Activated CD4-positive, alpha-beta T cell treated with anti-CD3 and anti-CD28 coated beads, Interleukin-2, Interleukin-6, amounts not matched to agents 100 ng/mL and 50 ng/mL, durations not matched to agents 16 hours and 8 hours (primary cell): ENCODE data around the gene PLIN4.
A peak's percentile ranks its signal among the peaks of the same experiment; 100 is the strongest.

Source experiments
- DNase-seq: peaks from one replicate; pipeline ENCODE4 v3.0.0-alpha.2; 2020

Gene PLIN4

DNA sequence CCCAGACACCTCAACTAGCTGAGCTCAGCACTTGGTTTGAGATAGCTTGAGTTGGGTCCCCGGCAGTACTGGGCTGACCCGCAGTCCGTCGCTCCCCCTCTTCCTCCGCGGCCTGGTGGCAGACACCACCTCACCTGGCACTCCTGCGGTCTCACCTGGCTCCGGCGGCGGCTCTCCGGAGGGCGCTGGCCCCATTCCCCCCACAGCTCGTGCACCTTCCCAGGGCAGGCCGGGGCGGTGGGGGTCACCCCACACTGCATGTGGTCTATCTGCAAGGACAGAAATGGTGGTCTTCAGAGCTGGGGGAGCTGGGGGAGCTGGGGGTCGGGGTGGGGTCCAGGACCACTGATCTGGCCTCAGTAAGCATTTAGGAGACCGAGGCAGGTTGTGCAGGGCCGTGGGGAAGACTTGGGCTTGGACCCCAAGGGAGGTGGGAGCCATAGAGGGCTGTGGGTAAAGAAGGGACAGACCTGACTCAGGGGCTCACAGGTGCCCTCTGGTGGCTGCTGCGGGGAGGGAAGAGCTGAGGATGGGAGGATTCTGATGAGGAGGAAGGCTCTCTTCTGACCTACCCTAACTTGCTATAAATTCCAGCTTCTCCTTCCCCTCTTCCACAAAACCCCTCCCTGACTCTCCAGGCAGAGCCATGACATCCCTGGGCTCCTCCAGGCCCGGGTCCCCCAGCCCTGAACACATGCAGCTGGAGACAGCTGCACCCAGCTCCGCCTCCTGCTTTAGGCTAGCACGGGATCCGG, 6.7 kb upstream of the PLIN4 start:
- DNase-seq = peak; percentile 77

DNA sequence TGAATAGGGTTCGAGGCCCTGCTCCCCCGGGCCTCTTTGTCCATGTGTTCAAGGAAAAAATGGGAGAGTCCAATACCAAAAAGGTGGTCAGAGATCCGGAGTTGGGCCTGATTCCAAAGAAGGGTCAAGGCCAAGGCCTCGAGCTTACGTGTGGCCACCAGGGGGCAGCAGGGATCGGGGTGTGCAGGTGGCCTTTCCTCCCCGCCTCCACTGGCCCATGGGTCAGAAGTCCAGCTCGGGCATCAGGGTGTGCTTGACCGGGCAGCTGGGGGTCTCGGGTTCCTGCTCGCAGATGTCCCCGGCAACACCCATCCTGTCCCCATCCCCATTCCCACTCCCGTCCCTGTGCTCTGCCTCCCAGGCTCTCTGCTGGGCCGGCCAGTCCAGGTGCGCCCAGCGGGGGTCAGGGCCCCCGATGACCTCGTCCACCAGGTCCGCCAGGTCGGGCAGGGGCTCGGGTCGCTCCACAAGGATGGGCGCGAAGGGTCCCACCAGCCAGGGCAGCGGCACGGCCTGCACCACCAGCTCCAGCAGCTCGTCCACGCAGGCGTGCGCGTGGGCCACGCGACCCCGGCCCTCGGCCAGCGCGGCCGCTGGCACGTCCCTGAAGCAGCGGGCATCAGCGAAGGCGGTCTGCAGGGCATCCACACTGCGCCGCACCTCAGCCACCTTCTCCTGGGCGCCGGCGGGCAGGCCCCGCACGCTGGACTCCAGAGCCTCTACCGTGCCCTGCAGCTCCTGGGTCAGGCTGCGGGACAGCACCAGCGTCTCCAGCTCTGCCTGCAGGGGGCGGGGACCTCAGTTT, 5.2 kb upstream of the PLIN4 start:
- peak; percentile 32 for DNase-seq

DNA sequence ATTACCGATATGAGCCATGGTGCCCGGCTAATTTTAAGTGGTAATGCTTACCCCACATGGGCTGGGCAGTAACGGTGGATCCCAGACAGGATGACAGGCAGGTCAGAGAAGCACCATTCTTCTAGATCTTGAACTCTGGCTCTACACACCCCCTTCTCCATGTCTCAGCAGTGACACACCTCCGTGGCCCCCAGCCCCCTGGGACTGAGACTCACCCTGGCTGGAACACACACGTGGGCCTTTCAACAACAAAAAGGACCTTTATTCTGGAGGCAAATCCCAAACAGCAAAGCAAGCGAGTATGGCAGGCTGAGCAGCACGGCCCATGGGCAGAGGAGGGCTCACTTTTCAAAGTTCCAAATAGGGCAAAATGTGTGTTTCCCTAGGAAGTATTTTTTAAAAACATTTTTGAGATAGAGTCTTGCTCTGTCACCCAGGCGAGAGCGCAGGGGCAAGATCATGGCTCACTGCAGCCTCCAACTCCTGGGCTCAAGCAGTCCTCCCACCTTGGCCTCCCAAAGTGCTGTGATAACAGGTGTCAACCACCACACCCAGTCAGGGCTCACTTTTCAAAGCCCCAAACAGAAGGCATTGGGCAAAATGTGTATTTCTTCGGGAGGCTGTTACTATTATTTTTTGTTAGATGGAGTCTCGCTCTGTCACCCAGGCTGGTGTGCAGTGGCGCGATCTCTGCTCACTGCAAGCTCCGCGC, 4.2 kb upstream of the PLIN4 start:
- no peak for DNase-seq

DNA sequence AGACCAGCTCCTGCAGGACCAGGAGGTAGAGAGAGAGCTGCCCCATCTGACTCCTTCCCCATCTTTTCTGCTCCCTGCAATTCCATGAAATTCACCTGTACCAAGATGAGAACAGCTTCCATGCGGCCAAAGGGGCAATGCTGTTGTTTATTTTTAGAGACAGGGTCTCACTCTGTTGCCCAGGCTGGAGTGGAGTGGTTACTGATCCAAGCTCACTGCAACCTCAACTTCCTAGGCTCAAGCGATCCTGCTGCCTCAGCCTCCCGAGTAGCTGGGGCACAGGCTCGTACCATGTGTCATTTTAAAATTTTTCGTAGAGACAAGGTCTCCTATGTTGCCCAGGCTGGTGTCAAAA, 3.6 kb upstream of the PLIN4 start:
- DNase-seq = no peak

DNA sequence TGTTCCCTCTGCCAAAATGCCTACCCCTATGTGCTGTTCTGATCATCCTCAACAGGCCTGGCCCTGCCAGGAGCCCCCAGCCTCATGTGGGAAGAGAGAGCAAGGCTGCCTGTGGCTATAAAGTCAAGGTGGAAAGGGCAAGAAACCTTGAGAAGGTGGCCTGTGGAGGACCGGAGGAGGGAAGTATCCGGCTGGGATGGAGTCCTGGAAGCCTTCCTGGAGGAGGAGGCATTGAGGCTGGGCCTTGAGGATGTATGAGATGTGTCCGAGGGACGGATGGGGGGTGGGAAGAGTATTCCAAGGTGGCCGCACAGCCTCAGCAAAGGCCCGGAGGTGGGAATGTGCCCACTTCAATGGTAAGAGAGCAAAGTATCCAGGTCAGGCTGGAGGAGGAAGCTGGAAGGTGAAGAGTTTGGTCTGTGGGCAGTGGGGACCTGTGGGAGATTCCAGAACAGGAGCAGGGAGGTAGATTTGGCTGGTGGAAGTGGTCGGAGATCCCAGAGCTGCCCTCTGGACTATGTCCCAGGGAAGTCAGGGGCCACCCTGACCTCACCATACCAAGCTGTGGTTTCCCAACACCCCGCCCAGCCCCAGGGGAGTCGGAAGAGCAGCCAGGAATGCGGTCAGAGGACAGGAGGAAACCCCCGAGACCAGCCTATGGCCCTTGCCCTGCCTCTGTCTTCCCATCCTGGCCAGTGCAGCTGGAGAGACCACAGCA, 3.0 kb upstream of the PLIN4 start:
- no peak for DNase-seq

DNA sequence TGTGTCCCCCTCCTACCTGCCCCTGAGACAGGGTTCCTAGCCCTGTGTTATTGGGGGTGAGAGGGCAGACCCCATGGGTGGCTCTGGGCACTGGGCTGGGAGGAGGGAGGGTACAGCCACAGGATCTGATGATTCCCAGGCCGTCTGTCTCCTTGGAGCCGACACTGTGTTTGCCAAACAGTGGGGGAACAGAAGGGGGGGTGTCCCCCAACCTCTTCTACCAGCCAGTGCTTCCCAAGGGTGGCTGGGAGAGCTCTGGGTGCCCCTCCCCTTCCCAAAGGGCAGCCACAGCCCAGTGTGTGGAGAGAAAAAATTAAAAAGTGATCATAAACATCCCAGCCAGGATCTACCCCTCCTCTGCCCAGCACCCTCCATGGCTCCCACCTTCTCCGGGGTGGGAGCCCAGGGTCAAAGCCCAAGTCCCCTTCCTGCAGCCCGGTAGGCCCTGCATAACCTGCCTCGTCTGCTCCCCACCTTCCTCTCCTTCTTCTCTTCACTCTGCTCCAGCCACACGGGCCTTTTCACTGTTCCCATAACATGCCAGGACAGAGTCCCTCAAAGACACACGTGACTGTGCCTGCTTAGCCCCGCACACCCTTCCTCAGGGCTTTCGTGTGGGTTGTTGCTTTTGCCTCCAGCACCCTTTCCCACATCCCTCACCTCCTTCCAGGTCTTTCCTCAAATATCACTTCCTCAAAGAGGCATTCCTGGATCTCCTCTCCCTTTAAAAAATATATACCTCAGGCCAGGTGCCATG, 1.4 kb upstream of the PLIN4 start:
- no peak for DNase-seq

DNA sequence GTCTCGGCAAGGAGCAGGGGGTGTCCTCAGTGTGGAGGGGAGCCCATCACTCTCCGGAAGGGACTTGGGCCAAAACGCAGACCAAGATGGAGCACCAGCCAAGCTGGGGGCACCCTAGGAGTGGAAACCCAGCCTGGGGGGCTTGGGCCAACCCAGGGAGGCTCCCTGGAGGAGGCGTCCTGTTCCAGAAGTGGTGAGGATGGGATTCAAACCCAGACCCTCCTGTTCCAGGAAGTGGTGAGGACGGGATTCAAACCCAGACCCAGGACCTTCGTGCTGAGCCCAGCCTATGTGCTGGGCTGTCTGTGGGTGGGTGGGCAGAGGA, 848 bp upstream of the PLIN4 start:
- no peak for DNase-seq

DNA sequence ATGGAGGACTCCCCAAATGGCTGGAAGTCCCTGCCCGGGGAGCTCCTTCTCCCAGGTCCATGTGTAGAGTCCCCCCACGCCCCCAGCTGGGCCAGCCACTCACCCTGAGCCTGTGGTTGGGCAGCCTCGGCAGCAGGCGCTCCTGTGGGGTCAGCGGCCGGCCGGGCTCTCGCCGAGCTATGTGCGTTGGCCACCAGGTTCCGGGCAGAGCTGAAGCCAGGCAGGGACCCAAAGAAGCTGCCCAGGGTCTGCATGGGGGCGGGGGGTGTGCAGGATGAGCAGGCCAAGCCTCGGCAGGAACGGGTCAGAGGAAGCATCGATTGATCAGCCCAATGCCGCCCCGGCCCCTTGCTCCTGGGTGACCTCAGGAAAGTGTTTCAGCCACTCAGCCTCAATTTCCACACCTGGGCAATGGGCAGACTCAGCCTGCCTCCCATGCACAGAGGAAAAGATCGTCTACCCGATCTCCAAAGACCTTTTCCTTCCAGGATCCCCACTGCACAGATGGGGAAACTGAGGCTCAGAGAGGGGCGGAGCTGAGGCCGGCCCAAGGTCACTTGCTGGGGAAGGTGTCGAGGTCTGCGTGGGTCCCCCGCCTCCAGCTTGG, 732 bp downstream of the PLIN4 start:
- DNase-seq = no peak

DNA sequence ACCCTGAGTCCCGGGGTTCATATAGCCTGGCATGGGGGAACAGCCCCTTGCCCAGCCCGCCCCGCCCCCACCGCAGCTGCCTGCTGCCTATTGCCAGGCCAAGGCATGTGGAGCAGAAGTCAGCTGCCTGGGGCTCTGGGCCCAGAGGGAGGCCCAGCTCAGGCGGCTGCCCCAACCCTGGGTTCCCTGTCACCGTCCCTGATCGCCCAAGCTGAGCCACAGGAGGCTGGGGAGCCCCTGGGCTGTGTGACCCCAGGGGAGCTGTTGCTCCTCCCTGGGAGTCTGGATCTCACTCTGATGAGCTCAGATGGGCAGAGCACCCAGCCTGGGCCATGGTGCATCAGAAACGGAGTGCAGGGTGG, 1.4 kb downstream of the PLIN4 start:
- DNase-seq = no peak

DNA sequence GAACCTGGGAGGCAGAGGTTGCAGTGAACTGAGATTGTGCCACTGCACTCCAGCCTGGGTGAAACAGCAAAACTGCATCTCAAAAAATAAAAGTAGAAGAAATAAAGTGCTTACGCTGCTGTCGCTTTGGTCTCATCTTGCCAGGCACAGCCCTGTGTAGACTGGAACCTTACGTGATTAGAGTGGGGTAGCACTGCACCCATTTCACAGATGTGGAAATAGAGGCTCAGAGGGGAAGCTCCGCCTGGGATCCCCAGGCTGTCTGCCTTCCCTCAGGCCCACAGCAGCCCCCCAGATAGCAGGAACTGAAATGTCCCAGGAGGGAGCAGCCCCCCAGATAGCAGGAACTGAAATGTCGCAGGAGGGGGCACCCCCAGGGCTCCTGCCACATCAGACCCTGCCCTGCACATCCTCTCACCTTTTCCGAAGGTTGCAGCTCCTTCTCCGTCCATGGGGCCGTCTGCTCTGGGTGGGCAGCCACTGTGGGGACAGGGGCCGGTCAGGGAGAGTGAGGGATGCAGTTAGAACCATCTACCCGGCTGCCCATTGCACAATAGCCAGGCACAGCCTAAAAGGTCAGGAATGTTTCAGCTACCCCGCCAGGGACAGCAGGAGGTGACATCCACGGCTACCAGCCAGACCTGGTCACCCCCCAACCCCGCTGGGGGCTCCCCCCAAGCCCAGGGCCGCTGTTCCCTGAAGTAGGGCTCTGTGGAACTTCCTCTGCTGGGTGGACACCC, 1.9 kb downstream of the PLIN4 start:
- DNase-seq = no peak

DNA sequence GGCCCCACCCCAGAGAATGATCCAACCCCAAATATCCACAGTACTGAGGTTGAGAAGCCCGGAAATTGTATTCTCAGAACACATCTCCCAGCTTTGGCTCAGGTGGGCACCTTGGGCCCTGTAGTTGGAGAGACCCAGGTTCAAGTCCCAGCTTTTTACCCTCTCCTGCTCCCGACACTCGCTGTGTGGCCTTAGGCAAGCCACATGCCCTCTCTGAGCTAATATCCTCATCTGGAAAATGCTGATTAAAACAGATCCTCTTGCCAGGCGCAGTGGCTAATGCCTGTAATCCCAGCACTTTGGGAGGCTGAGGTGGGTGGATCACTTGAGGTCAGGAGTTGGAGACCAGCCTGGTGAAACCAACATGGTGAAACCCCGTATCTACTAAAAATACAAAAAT, 2.6 kb downstream of the PLIN4 start:
- DNase-seq = no peak

DNA sequence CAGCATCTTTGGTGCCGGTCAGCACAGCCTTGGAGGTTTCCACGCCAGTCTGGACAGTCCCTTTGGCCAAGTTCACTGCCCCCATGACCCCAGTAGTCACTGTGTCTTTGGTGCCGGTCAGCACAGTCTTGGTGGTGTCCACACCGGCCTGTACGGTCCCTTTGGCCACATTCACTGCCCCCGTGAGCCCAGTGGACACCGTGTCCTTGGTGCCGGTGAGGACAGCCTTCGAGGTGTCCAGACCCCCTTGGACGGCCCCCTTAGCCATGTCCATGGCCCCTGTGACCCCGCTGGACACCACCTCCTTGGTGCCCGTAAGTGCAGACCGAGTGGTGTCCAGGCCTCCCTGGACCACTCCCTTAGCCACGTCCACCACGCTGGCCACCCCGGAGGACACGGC, 5.0 kb downstream of the PLIN4 start:
- no peak for DNase-seq

DNA sequence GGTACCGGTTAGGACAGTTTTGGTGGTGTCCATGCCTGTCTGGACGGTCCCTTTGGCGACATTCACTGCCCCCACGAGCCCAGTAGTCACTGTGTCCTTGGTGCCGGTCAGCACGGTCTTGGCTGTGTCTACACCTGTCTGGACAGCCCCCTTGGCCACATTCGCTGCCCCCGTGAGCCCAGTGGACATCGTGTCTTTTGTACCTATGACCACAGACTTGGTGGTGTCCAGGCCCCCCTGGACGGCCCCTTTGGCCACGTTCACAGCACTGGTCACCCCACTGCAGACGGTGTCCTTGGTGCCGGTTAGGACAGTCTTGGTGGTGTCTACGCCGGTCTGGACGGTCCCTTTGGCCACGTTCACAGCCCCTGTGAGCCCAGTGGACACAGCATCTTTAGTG, 6.2 kb downstream of the PLIN4 start:
- DNase-seq = no peak

DNA sequence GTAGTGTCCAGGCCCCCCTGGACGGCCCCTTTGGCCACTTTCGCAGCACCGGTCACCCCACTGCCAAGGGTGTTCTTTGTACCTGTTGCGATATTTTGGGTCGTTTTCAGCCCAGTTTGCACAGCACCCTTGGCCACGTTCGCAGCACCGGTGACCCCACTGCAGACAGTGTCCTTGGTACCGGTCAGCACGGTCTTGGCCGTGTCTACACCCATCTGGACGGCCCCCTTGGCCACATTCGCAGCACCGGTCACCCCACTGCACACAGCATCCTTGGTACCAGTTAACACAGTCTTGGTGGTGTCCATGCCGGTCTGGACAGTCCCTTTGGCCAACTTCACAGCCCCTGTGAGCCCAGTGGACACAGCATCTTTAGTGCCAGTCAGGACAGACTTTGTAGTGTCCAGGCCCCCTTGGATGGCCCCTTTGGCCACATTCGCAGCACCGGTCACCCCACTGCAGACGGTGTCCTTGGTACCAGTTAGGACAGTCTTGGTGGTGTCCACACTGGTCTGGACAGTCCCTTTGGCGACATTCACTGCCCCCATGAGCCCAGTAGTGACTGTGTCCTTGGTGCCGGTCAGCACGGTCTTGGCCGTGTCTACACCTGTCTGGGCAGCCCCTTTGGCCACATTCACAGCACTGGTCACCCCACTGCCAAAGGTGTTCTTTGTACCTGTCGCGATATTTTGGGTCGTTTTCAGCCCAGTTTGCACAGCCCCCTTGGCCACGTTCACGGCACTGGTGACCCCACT, 6.8 kb downstream of the PLIN4 start:
- no peak for DNase-seq

DNA sequence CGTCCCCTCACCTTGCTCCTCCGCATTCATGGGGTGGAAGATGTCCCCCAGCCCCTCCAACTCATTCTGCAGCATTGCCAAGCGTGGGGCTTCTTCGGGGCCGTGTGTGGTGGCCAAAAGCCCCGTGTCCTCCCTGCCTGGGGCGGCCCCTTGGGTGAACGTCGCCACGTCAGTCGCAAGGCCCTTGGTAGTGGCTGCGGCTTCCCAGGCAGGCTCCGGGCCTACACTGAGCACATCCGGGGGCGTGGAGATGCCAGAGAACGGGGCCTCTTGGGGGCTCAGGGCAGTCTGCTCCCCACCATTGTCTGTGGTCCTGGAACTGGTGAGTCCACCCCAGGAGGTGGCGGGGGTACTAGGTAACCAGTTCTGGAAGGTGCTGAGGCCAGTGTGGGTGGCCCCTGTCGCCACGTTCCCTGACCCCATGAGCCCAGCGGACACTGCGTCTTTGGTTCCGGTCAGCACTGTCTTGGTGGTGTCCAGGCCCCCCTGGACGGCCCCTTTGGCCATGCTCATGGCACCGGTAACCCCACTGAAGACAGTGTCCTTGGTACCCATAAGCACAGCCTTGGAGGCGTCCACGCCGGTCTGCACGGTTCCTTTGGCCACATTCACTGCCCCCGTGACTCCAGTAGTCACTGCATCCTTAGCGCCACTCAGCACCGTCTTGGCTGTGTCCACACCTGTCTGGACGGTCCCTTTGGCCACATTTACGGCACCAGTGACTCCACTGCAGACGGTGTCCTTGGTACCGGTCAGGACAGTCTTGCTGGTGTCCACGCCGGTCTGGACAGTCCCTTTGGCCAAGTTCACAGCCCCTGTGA, 7.6 kb downstream of the PLIN4 start:
- no peak for DNase-seq

DNA sequence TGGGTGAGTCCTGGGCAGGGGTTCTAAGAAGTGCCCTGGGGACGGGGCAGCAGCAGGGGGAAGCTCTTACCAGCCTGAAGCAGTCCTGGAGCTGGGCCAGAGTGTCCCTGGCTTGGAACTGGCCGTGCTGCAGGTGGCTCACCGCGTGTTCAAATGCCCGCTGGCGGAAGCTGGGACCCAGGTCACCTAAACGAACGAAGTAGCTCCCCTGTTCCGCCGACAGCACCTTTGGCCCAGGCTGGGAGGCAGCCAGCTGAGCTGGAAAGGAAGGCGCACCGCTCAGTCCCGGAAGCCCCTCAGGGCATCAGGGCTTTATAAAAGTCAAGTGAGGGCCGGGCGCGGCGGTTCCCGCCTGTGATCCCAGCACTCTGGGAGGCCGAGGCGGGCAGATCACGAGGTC, 9.6 kb downstream of the PLIN4 start:
- DNase-seq = no peak

DNA sequence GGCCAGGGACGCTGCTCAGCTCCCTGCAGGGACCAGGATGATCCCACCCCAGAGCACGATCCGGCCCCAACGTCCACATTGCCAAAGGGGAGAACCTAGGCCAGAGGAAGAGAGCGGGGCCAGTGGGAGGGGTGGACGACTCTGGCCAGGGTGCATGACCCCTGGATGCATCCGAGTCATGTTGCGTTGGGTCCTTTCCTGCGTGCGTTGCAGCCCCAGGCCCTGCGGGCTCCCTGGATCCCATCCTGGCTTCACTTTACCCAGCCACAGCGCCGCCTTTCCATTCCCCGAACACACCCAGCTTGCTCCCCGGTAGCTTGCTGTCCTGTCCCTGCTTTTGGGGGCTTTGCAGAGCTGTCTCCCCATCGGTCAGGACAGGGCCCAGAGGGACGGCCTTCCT, 10.5 kb downstream of the PLIN4 start:
- DNase-seq = no peak

DNA sequence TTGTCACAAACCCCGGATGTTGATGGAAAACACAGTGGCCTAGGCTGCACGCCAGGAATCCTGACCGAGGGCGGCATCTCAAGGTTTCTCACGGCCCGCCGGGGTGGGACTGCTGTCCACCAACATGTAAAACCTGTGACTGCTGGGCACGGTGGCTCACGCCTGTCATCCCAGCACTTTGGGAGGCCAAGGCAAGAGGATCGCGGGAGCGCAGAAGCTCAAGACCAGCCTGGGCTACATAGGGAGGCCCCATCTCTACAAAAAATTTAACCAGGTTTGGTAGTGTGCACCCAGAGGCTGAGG, 11.2 kb downstream of the PLIN4 start:
- no peak for DNase-seq

DNA sequence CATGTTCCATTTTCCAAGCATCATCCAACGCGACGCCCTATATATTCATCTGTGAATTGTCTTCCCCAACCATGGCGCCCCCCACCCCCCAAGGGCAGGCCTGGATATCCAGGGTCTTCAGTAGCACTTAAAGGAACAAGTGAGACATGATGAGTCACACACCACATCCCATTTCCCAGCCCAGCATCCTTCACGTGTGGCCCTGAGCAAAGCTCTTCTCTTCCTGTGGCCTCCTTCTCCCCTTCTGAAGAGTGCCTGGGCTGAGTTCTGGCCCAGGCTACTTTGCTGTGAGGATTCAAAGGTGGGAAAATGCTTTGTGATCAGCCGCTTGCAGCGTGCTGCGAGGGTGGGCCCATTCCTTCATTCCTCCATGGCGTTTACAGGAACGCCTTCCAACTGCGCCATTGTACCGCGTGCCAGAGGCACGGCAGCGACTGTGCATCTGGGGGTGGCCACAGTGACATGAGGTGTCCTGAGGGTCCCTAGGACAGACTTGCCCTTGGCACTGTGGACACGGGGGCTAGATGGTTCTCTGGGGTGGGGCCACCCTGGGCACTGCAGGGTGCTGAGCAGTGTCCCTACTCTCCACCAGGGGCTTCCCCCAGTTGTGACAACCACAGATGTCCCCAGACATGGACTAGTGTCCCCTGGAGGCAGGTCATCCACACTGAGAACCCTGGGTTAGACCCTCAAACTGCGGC, 11.7 kb downstream of the PLIN4 start:
- peak; percentile 28 for DNase-seq
